Activated T-cell treated with anti-CD3 and anti-CD28 coated beads for 24 hours (primary cell): ENCODE results near the gene PARP8.
"Not testable (repeated sequence)": the region's sequence is repeated elsewhere in the genome, so short reads cannot be mapped to it uniquely, and the experiment has no call there.

Source experiments
- DNase-seq: peaks from one replicate; pipeline ENCODE4 v3.0.0-alpha.2; 2020; ENCODE audit warnings: low read depth

The PARP8 gene

GRCh38 chr5:50774446-50775175, 108.2 kb downstream of the PARP8 start:
- DNase-seq = not testable (repeated sequence)

GRCh38 chr5:50786073-50786472, 119.6 kb downstream of the PARP8 start:
- DNase-seq = no peak

- no peak for DNase-seq
These were observed 125.4 kb downstream of the PARP8 start for GRCh38 chr5:50791813-50792212.

GRCh38 chr5:50792843-50793242, 126.4 kb downstream of the PARP8 start:
- DNase-seq = no peak

GRCh38 chr5:50794812-50795211, 128.4 kb downstream of the PARP8 start:
- no peak for DNase-seq

GRCh38 chr5:50798002-50798401, 131.6 kb downstream of the PARP8 start:
- DNase-seq = no peak

- no peak for DNase-seq
These were observed 133.2 kb downstream of the PARP8 start for GRCh38 chr5:50799596-50799995.

GRCh38 chr5:50800410-50800809, 134.0 kb downstream of the PARP8 start:
- no peak for DNase-seq

- no peak for DNase-seq
These were observed 141.2 kb downstream of the PARP8 start for GRCh38 chr5:50807661-50808060.

GRCh38 chr5:50808406-50808805, 142.0 kb downstream of the PARP8 start:
- no peak for DNase-seq

GRCh38 chr5:50811746-50812145, 145.3 kb downstream of the PARP8 start:
- not testable (repeated sequence) for DNase-seq

- no peak for DNase-seq
These were observed 147.3 kb downstream of the PARP8 start for GRCh38 chr5:50813691-50814090.

- no peak for DNase-seq
These were observed 148.1 kb downstream of the PARP8 start for GRCh38 chr5:50814556-50814955.

- no peak for DNase-seq
These were observed 155.6 kb downstream of the PARP8 start for GRCh38 chr5:50822046-50822445.

GRCh38 chr5:50822761-50823160, 156.3 kb downstream of the PARP8 start:
- no peak for DNase-seq

- DNase-seq = no peak
These were observed 157.1 kb downstream of the PARP8 start for GRCh38 chr5:50823568-50823967.

- no peak for DNase-seq
These were observed 157.7 kb downstream of the PARP8 start for GRCh38 chr5:50824109-50824508.

- no peak for DNase-seq
These were observed 161.2 kb downstream of the PARP8 start for GRCh38 chr5:50827516-50828247.

GRCh38 chr5:50829023-50829422, 162.6 kb downstream of the PARP8 start:
- DNase-seq = no peak

- DNase-seq = no peak
These were observed 166.3 kb downstream of the PARP8 start for GRCh38 chr5:50832657-50833284.

GRCh38 chr5:50836356-50836755, 169.9 kb downstream of the PARP8 start:
- DNase-seq = no peak

- DNase-seq = no peak
These were observed 173.0 kb downstream of the PARP8 start for GRCh38 chr5:50839472-50839871.

GRCh38 chr5:50843091-50843490, 176.7 kb downstream of the PARP8 start:
- DNase-seq = no peak
